NCI-H1048 (cell line): ENCODE data around the gene PLSCR3.

Source experiments
- DNase-seq: peaks from one replicate; lab custom pipeline; 2025; lab: John Stamatoyannopoulos, UW

The PLSCR3 gene

DNA sequence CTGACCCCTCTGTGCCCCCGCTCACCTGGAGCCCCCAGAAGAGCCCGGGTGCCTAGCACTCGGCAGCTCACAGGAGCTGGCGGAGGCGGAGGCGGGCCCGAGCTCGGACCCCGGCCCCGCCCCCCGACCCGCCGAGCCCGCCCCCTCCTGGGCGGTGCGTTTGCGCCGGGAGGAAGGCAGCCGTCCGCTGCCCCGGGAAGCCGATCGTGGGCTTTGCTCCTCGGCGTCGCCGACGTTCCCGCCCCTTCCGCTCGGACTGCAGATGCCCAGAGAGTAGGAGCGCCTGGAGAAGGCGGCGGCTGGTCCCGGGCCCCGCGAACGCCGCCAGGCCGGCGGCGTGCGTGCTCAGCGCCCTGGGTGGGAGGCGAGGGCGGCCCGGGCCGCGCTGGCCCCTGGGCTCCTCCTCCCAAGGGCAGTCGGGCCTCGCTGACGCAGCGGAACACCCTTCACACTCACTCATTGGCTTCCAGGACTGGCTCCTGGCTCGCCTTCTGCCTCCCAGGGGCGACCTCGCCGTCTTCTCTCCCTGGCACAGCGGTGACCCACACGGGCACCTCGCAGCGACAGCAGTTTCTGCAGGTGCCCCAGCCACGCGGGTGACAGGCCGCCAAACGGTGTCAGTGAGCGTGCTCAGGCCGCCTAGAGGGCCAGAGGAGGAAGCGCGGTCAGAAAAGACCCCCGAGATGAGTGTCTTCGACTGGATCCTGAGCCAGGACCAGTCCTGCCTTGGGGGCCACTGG is at the start of gene PLSCR3:
PLSCR3 (minus strand) TSS at position 74 of the 740 bp plus-strand sequence. CDS start 415 bp downstream, outside the sequence.
- DNase-seq = no peak

- no peak for DNase-seq
Observed at GRCh38 chr17:7443499-7444485, 49.5 kb upstream of the PLSCR3 start.

- DNase-seq = no peak
Observed at GRCh38 chr17:7442142-7442541, 47.8 kb upstream of the PLSCR3 start.

GRCh38 chr17:7441266-7441665 is 46.9 kb upstream of the PLSCR3 start:
- no peak for DNase-seq

- no peak for DNase-seq
Observed at GRCh38 chr17:7440834-7441195, 46.5 kb upstream of the PLSCR3 start.

- no peak for DNase-seq
Observed at GRCh38 chr17:7440113-7440833, 45.9 kb upstream of the PLSCR3 start.

DNA sequence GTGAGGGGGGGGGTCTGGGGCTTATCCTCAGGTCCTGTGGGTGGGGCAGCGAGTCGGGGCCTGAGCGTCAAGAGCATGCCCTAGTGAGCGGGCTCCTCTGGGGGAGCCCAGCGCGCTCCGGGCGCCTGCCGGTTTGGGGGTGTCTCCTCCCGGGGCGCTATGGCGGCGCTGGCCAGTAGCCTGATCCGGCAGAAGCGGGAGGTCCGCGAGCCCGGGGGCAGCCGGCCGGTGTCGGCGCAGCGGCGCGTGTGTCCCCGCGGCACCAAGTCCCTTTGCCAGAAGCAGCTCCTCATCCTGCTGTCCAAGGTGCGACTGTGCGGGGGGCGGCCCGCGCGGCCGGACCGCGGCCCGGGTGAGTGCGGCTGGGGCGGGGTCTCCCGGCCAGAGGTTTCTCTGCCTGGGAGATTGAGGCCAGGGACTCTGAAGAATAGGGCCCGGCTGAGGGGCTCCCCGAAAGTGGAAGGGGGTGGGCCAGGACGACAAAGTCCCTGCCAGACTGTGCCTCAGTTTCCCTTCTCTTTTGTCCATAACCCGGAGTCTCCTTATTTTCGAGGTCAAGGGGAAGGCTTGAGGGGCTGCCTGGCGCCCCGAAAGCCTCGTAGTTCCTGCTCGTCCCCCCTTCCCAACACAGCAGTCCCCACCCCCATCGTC is 45.3 kb upstream of the PLSCR3 start, which contains the start of gene FGF11:
FGF11 (plus strand) TSS at position 51 of the 651 bp plus-strand sequence; CDS start at position 160, 109 bp downstream.
- no peak for DNase-seq

GRCh38 chr17:7438656-7439460 is 44.5 kb upstream of the PLSCR3 start:
- no peak for DNase-seq

- DNase-seq = no peak
Observed at GRCh38 chr17:7437950-7438614, 43.8 kb upstream of the PLSCR3 start.

DNA sequence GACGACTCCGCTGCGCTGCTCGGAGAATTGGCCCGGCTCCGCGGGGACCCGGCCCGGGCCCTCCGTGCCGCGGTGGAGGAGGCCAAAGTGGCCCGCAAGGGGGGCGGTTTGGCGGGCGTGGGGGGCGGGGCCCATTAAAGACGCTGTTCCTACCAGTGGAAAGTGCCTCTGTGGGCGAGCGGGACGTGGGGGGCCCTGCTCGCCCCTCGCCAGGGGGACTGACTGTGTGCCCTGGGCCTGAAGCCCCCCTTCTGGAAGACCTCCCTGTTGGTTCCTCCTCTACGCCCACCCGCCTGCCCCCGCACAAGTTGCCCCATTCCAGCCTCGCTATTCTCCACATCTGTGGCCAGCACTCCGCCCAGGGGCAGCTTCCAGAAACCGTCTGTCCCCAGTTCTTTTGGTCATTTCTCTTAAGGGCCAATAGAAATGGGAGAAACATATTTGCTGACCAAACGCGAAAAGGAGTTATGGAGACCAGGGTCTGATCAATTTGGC is 43.1 kb upstream of the PLSCR3 start:
- no peak for DNase-seq

GRCh38 chr17:7436556-7437368 is 42.4 kb upstream of the PLSCR3 start:
- DNase-seq = peak; percentile 66

DNA sequence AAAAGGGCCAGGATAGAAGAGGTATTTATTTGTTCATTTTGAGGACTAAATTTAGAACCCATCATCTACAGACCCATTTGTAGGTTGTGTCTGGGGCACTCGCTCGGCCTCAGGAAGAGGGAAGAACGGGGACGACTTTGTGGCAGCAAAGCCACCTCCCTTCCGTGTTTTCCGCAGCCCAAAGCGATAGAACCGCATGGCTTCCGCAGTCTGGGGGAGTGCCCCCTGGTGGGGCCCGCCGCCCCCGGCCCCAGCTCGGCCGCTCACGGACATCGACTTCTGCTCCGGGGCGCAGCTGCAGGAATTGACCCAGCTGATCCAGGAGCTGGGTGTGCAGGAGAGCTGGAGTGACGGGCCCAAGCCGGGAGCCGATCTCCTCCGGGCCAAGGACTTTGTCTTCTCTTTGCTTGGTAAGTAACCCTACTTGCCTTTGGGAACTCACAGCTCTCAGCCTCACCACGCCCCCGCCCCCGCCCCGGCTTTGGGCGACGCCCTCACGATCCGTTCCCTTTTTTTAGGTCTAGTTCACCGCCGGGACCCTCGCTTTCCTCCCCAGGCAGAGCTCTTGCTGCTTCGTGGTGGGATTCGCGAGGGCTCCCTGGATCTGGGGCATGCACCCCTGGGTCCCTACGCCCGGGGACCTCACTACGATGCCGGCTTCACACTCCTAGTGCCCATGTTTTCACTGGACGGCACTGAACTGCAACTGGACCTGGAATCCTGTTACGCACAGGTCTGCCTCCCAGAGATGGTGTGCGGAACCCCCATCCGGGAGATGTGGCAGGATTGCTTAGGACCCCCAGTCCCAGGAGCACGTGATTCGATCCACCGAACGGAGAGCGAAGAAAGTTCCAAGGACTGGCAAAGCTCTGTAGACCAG is 41.6 kb upstream of the PLSCR3 start:
- DNase-seq = no peak

- no peak for DNase-seq
Observed at GRCh38 chr17:7432296-7432695, 38.0 kb upstream of the PLSCR3 start.

GRCh38 chr17:7431231-7431630 is 36.9 kb upstream of the PLSCR3 start:
- DNase-seq = no peak

DNA sequence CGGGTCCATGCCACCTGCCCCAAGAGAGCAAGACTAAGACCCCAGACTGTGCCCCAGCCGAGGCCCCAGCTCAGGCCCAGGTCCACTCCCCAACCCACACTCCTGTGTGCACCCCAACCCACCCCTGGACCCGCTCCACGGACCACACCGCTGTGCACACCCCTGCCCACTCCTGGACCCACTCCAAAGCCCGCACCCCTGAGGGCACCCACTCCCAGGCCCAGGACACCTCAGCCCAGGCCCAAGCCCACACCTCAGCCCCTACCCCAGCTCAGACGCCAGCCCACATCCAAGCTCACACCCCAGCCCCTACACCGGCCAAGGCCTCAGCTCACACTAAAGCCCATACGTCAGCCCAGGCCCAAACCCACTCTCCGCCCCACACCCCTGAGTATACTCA is 35.4 kb upstream of the PLSCR3 start:
- DNase-seq = no peak

DNA sequence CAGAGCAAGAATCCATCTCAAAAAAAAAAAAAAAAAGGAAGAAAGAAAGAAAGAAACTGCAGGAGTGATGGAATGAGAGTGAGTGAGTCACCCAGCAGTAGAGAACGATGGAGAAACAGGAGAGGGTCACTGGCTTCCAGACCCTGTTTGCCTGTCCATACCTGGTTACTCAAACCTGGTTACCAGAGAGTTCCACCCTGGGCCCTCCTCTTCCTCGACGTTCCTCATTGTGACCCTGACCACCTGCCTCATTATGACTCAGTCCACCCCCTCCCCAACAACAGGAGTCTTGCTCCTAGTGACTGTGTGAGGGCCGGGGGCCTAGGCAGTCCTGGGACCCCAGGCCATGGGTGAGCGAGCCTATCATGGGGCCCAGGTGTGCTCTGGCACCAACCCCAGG is 34.2 kb upstream of the PLSCR3 start, which contains the start of gene SPEM3:
SPEM3 (plus strand) TSS at position 301 of the 400 bp plus-strand sequence; CDS start at position 347, 46 bp downstream.
- no peak for DNase-seq

- no peak for DNase-seq
Observed at GRCh38 chr17:7427549-7427948, 33.2 kb upstream of the PLSCR3 start.

DNA sequence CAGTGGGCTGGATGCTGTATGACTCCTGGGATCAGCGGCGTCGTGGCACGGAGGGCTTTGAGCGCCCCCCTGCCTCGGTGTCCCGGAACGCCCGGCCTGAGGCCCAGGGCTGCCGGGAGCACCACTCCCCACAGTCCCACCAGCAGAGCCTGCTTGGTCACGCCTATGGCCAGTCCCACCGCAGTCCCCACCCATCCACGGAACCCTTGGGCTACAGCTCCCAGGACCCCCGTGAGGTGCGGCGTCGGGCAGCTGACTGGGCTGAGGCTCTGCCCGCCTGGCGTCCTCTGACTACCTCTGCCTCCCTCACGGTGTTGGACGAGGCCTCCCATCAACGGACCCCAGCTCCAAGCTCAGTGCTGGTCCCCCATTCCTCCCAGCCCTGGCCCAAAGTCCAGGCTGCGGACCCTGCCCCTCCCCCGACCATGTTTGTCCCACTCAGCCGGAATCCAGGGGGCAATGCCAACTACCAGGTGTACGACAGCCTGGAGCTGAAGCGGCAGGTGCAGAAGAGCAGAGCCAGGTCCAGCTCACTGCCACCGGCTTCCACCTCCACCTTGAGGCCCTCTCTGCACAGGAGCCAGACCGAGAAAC is 32.7 kb upstream of the PLSCR3 start:
- no peak for DNase-seq
